Keratinocyte (primary cell): ENCODE data around the gene ARHGAP4. TPM values are rescaled to one million over a fixed set of nuclear protein-coding genes. Genes with fewer than 3 reads are reported as not detected.

Experiments used
- DNase-seq: peaks from one replicate; pipeline ENCODE4 v3.0.0-alpha.2; 2011; ENCODE audit warnings: low read depth, missing footprints, low spot score
- FAIRE-seq: peaks from 2 replicates; lab custom pipeline; 2011; peaks lifted over from hg19 to GRCh38; lab: Jason Lieb, UNC
- H2AFZ ChIP-seq: 2 replicates; pipeline ENCODE4 v1.6.0; 2012; ENCODE audit warnings: low read length, control low read depth, inconsistent platforms; ENCODE audit not compliant: control insufficient read depth
- H3K27ac ChIP-seq: 2 replicates; pipeline ENCODE4 v1.5.1; 2011; ENCODE audit warnings: low read length; ENCODE audit not compliant: control insufficient read depth, insufficient read depth
- H3K27me3 ChIP-seq: 3 replicates; pipeline ENCODE4 v1.6.0; 2011; ENCODE audit warnings: low read length; ENCODE audit not compliant: control insufficient read depth, insufficient read depth; ENCODE audit errors: extremely low read depth
- H3K36me3 ChIP-seq, 2 experiments: 2 replicates in 1 of 2; 3 replicates in 1 of 2; pipeline ENCODE4 v1.5.1; 2011; ENCODE audit warnings: low read length in 2 of 2, mild to moderate bottlenecking in 1 of 2; ENCODE audit not compliant: control insufficient read depth in 2 of 2, insufficient read depth in 2 of 2; ENCODE audit errors: extremely low read depth in 1 of 2
- H3K4me1 ChIP-seq: 3 replicates; pipeline ENCODE4 v1.5.1; 2011; ENCODE audit warnings: low read length; ENCODE audit not compliant: control insufficient read depth, insufficient read depth; ENCODE audit errors: extremely low read depth
- H3K4me2 ChIP-seq: 3 replicates; pipeline ENCODE4 v1.6.0; 2011; ENCODE audit warnings: low read depth, low read length; ENCODE audit not compliant: control insufficient read depth, insufficient read depth; ENCODE audit errors: extremely low read depth
- H3K4me3 ChIP-seq, 3 experiments: fragments of 200-600 bp in 1 of 3; sonication (generic) in 1 of 3; 2 replicates in 2 of 3; 3 replicates in 1 of 3; pipeline ENCODE4 v1.5.1; 2011 to 2016; ENCODE audit warnings: low read length in 3 of 3, mild to moderate bottlenecking in 3 of 3, control low read depth in 2 of 3, inconsistent platforms in 1 of 3, low read depth in 1 of 3, mixed read lengths in 1 of 3, mixed run types in 1 of 3, moderate library complexity in 1 of 3; ENCODE audit not compliant: control insufficient read depth in 2 of 3, insufficient read depth in 2 of 3; ENCODE audit errors: extremely low read depth in 1 of 3
- H3K79me2 ChIP-seq: 2 replicates; pipeline ENCODE4 v1.6.0; 2012; ENCODE audit warnings: low read length; ENCODE audit not compliant: control insufficient read depth, insufficient read depth
- H3K9ac ChIP-seq: 3 replicates; pipeline ENCODE4 v1.6.0; 2011; ENCODE audit warnings: low read length; ENCODE audit not compliant: control insufficient read depth, insufficient read depth; ENCODE audit errors: extremely low read depth
- H3K9me1 ChIP-seq: 3 replicates; pipeline ENCODE4 v1.6.0; 2011; ENCODE audit warnings: low read length; ENCODE audit not compliant: control insufficient read depth, insufficient read depth; ENCODE audit errors: extremely low read depth
- H3K9me3 ChIP-seq: 2 replicates; pipeline ENCODE4 v1.5.1; 2012; ENCODE audit warnings: low read depth, low read length; ENCODE audit not compliant: control insufficient read depth
- H4K20me1 ChIP-seq: 3 replicates; pipeline ENCODE4 v1.6.0; 2011; ENCODE audit warnings: low read length; ENCODE audit not compliant: control insufficient read depth, insufficient read depth; ENCODE audit errors: extremely low read depth
- EZH2 ChIP-seq: IDR thresholded peaks from one replicate; pipeline ENCODE4 v1.6.1; 2012; ENCODE audit warnings: inconsistent platforms, mild to moderate bottlenecking, low read length, moderate library complexity
- dilution Hi-C: fragments of 300-500 bp; cut with MboI; formaldehyde crosslinking; loops from one replicate; pipeline ENCODE4 v1.7.0; 2020; ENCODE audit warnings: low sequenced_read_pairs; ENCODE audit not compliant: extremely low pct_ligation_motif_present
- polyA plus RNA-seq, 5 experiments: library from polyadenylated mRNA; depleted of rRNA in 3 of 5; stranded (reverse) in 3 of 5; stranded (forward) in 1 of 5; unstranded in 1 of 5; fragments of >200 nt; gene quantifications; 1 replicate in 1 of 5; 2 replicates in 3 of 5; 3 replicates in 1 of 5; pipeline versions ENCODE4 v1.2.1 to v1.2.3, GENCODE V29; 2011 to 2012; ENCODE audit warnings: missing spikeins in 2 of 5, low read depth in 1 of 5, low replicate concordance in 1 of 5
- TF ChIP-seq, protein P1 (sequence below), 3 experiments: IDR thresholded peaks in 1 of 3; conservative IDR thresholded peaks in 1 of 3; optimal IDR thresholded peaks in 1 of 3; 2 replicates in 2 of 3; 3 replicates in 1 of 3; pipeline versions ENCODE3 to v1.5.1; 2011; ENCODE audit warnings: low read length in 3 of 3, mild to moderate bottlenecking in 3 of 3, moderate library complexity in 2 of 3, control low read depth in 1 of 3, inconsistent platforms in 1 of 3; ENCODE audit not compliant: insufficient read depth in 2 of 3; ENCODE audit errors: extremely low read depth in 1 of 3

ARHGAP4 gene
- polyA plus RNA-seq, 1 donor (not counting 4 experiments of a cell fraction or from before 2014, with no cell fraction given), result 0.35 TPM

DNA sequence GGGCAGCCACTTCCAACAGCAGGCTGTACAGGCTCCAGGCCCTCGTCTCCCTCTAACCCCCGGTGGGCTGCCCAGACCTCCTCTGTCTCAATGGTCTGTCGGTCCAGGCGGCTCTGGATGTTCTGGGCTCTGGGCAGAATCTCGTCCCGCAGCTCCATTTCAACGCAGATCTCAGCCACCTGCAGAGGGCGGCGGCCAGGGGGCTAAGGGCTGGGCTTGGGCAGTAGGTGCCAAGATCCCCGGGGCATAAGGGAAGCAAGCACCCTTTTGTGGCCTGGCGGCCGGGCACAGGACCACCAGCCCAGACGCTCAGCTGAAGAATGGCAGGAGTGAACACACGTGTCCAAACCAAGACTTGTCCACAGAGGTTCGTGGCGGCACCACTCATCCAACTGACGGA, 12.4 kb downstream of the ARHGAP4 start:
- Histone ChIP-seq H3K4me2 (no peak overlapping the region), H3K27ac (no peak overlapping the region), H3K9ac (no peak overlapping the region), H2AFZ (no peak overlapping the region), H3K79me2 (no peaks in the 10 kb centered on the region), H3K36me3 (no peaks in the 10 kb centered on the region), H3K4me1 (peaks cover 8% of the 10 kb centered on the region), H3K9me3 (no peaks in the 10 kb centered on the region), H3K27me3 (no peaks in the 10 kb centered on the region), H4K20me1 (no peaks in the 10 kb centered on the region), H3K4me3 (no peak overlapping the region), H3K9me1 (no peaks in the 10 kb centered on the region)
- TF ChIP-seq, protein P1, sequence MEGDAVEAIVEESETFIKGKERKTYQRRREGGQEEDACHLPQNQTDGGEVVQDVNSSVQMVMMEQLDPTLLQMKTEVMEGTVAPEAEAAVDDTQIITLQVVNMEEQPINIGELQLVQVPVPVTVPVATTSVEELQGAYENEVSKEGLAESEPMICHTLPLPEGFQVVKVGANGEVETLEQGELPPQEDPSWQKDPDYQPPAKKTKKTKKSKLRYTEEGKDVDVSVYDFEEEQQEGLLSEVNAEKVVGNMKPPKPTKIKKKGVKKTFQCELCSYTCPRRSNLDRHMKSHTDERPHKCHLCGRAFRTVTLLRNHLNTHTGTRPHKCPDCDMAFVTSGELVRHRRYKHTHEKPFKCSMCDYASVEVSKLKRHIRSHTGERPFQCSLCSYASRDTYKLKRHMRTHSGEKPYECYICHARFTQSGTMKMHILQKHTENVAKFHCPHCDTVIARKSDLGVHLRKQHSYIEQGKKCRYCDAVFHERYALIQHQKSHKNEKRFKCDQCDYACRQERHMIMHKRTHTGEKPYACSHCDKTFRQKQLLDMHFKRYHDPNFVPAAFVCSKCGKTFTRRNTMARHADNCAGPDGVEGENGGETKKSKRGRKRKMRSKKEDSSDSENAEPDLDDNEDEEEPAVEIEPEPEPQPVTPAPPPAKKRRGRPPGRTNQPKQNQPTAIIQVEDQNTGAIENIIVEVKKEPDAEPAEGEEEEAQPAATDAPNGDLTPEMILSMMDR (optimal IDR thresholded peaks at IDR 0.05 in 1 of 3, IDR thresholded peaks at IDR 0.05 in 1 of 3, conservative IDR thresholded peaks at IDR 0.05 in 1 of 3; ENCODE audit: extremely low read depth in 1 of 3, insufficient read depth in 2 of 3, low read length in 3 of 3), result no peak
- no peak for TF ChIP-seq EZH2
- dilution Hi-C loops, result no loop called here
- FAIRE-seq (no peak), DNase-seq (no peak)

- H3K9me1 ChIP-seq, result no peaks in the 10 kb centered on the region
- no peaks in the 10 kb centered on the region for H3K27me3 ChIP-seq
- no peak overlapping the region for H3K9ac ChIP-seq
- no peak overlapping the region for H3K4me2 ChIP-seq
- dilution Hi-C loops, result no loop called here
- DNase-seq (no peak), FAIRE-seq (no peak)
- H4K20me1 ChIP-seq, result no peaks in the 10 kb centered on the region
- no peaks in the 10 kb centered on the region for H3K9me3 ChIP-seq
- H3K4me3 ChIP-seq, result no peak overlapping the region
- H3K4me1 ChIP-seq, result peaks cover 8% of the 10 kb centered on the region
- H3K36me3 ChIP-seq, result no peaks in the 10 kb centered on the region
- no peak overlapping the region for H2AFZ ChIP-seq
- TF ChIP-seq, protein P1 (optimal IDR thresholded peaks at IDR 0.05 in 1 of 3, IDR thresholded peaks at IDR 0.05 in 1 of 3, conservative IDR thresholded peaks at IDR 0.05 in 1 of 3; ENCODE audit: extremely low read depth in 1 of 3, insufficient read depth in 2 of 3, low read length in 3 of 3), result no peak
- no peak for TF ChIP-seq EZH2
- no peak overlapping the region for H3K27ac ChIP-seq
- no peaks in the 10 kb centered on the region for H3K79me2 ChIP-seq
Measured at GRCh38 chrX:153913211-153913610, 12.9 kb downstream of the ARHGAP4 start.
